Activated CD4-positive, alpha-beta memory T cell treated with anti-CD3 and anti-CD28 coated beads for 36 hours (primary cell): ENCODE measurements around the gene XIAP. TPM values are rescaled to one million over a fixed set of nuclear protein-coding genes. Genes with fewer than 3 reads are reported as not detected.
A peak's percentile ranks its signal among the peaks of the same experiment; 100 is the strongest.
"Not testable (repeated sequence)": the region's sequence is repeated elsewhere in the genome, so short reads cannot be mapped to it uniquely, and the experiment has no call there.

Experiments used
- CTCF ChIA-PET: fragments of 350-600 bp; sonication (Branson Sonifier 250); formaldehyde crosslinking; loops from one replicate; lab custom pipeline; 2021; ENCODE audit warnings: antibody characterized with exemption, inconsistent platforms; lab: Charles Lee
- POLR2A ChIA-PET: fragments of 350-600 bp; sonication (Branson Sonifier 250); formaldehyde crosslinking; loops from one replicate; lab custom pipeline; 2021; ENCODE audit warnings: antibody characterized with exemption; lab: Charles Lee
- DNase-seq: peaks from one replicate; pipeline ENCODE4 v3.0.0-alpha.2; 2020
- H3K27ac Mint-ChIP-seq: one replicate; pipeline ENCODE4 v1.8.0; 2021; ENCODE audit warnings: mixed read lengths
- H3K27me3 Mint-ChIP-seq: one replicate; pipeline ENCODE4 v1.8.0; 2021; ENCODE audit warnings: mixed read lengths
- H3K36me3 Mint-ChIP-seq: one replicate; pipeline ENCODE4 v1.8.0; 2021; ENCODE audit warnings: mixed read lengths
- H3K4me1 Mint-ChIP-seq: one replicate; pipeline ENCODE4 v1.8.0; 2021; ENCODE audit warnings: low read depth, mixed read lengths
- H3K4me3 Mint-ChIP-seq: one replicate; pipeline ENCODE4 v1.8.0; 2021; ENCODE audit warnings: mild to moderate bottlenecking, mixed read lengths
- H3K9me3 Mint-ChIP-seq: one replicate; pipeline ENCODE4 v1.8.0; 2021; ENCODE audit warnings: mixed read lengths
- intact Hi-C: fragments of 100-400 bp; cut with micrococcal nuclease; formaldehyde crosslinking; loops from one replicate; pipeline ENCODE4 v1.15.1; 2023
- total RNA-seq, 2 experiments: library from RNA; stranded (reverse); gene quantifications; one replicate each; pipeline ENCODE4 v1.2.3, GENCODE V29; 2021

Gene XIAP
- total RNA-seq, 2 experiments from 2014 or later: 33.9 to 36.1 TPM

GRCh38 chrX:123846577-123847038 lies 13.2 kb upstream of the XIAP start:
- H3K4me3 Mint-ChIP-seq: no peak overlapping the region
- peaks cover 1% of the 10 kb centered on the region for H3K27me3 Mint-ChIP-seq
- POLR2A ChIA-PET: no interaction called here
- no peaks in the 10 kb centered on the region for H3K36me3 Mint-ChIP-seq
- no peaks in the 10 kb centered on the region for H3K9me3 Mint-ChIP-seq
- no peak for DNase-seq
- H3K4me1 Mint-ChIP-seq: no peaks in the 10 kb centered on the region
- CTCF ChIA-PET: no interaction called here
- intact Hi-C loops: no loop called here
- H3K27ac Mint-ChIP-seq: no peak overlapping the region

- H3K4me3 Mint-ChIP-seq: no peak overlapping the region
- no peaks in the 10 kb centered on the region for H3K36me3 Mint-ChIP-seq
- CTCF ChIA-PET: no interaction called here
Observed at GRCh38 chrX:123847056-123847455, 12.8 kb upstream of the XIAP start.

DNA sequence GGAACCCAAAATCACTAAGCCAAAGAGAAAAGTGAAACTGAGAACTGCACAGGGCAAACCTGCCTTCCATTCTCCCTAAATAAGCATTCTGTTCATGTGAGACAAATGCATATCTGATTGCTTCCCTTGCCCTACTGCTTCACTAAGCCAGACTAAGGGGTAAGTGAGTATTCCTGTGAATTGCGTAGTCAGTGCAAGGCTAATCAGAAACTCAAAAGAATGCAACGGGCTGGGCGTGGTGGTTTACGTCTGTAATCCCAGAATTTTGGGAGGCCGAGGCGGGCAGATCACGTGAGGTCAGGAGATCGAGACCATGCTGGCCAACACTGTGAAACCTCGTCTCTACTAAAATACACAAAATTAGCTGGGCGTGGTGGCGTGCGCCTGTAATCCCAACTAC lies 10.8 kb upstream of the XIAP start:
- no peak for DNase-seq
- Mint-ChIP-seq H3K27me3 (peaks cover 1% of the 10 kb centered on the region), H3K9me3 (no peaks in the 10 kb centered on the region), H3K36me3 (no peaks in the 10 kb centered on the region), H3K4me3 (no peak overlapping the region), H3K4me1 (peaks cover 3% of the 10 kb centered on the region), H3K27ac (no peak overlapping the region)
- CTCF ChIA-PET: no interaction called here
- intact Hi-C loops: no loop called here
- POLR2A ChIA-PET: no interaction called here

More at GRCh38 chrX:123847056-123847455, 12.8 kb upstream of the XIAP start:
- Mint-ChIP-seq H3K27me3 (peaks cover 1% of the 10 kb centered on the region), H3K9me3 (no peaks in the 10 kb centered on the region), H3K4me1 (no peaks in the 10 kb centered on the region), H3K27ac (no peak overlapping the region)
- intact Hi-C loops: no loop called here
- POLR2A ChIA-PET: no interaction called here
- DNase-seq: no peak

- H3K9me3 Mint-ChIP-seq, DNase-seq, H3K4me1 Mint-ChIP-seq, H3K27ac Mint-ChIP-seq, CTCF ChIA-PET, H3K27me3 Mint-ChIP-seq, H3K4me3 Mint-ChIP-seq, POLR2A ChIA-PET, H3K36me3 Mint-ChIP-seq: not testable (repeated sequence)
- intact Hi-C loops: loop anchor here (10.0 kb wide), 1 partner anchor 215 kb away; no protein-coding TSS in a partner anchor
Observed at GRCh38 chrX:123849906-123850305, 9.9 kb upstream of the XIAP start.

GRCh38 chrX:123851079-123851478 lies 8.8 kb upstream of the XIAP start:
- Mint-ChIP-seq H3K4me1 (peaks cover 12% of the 10 kb centered on the region), H3K27me3 (no peaks in the 10 kb centered on the region), H3K9me3 (no peaks in the 10 kb centered on the region), H3K36me3 (no peaks in the 10 kb centered on the region), H3K4me3 (no peak overlapping the region), H3K27ac (no peak overlapping the region)
- CTCF ChIA-PET: no interaction called here
- intact Hi-C loops: loop anchor here (10.0 kb wide), 1 partner anchor 214 kb away; no protein-coding TSS in a partner anchor
- DNase-seq: no peak
- POLR2A ChIA-PET: no interaction called here

- CTCF ChIA-PET: interaction anchor here (0.8 to 2.1 kb wide), 3 partner anchors 15 to 21 kb away, joined by 3 to 7 read pairs (median 6); no protein-coding TSS in a partner anchor
- no peaks in the 10 kb centered on the region for H3K27me3 Mint-ChIP-seq
- intact Hi-C loops: loop anchor here (1.0 to 10.0 kb wide), 3 partner anchors 18 to 210 kb away; no protein-coding TSS in a partner anchor
Observed at GRCh38 chrX:123854329-123854728, 5.5 kb upstream of the XIAP start.

DNA sequence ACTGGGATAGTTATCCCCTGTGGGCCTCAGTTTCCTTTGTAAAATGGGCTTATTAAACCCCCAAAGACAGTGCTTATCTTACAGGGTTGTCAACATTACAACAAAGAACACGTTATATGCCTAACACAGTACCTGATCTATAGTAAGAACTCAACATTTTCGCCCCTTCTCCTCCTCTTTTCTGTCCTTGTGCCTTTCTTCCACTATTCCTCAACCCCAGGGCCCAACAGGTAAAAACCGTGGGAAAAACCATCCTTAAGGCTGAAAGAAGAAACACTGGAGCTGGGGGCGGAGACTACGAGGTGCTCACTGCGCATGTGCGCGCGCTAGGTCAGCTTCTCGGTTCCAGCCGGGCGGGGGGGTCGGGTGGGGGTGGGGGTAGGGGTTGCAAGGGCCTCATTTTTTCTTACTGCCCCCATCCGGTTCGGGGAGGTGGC lies 426 bp upstream of the XIAP start:
- no peaks in the 10 kb centered on the region for H3K27me3 Mint-ChIP-seq
- ChIA-PET CTCF (interaction anchor here (1.6 kb wide), 1 partner anchor 24 kb away, joined by 5 read pairs; no protein-coding TSS in a partner anchor), POLR2A (no interaction called here)

More at GRCh38 chrX:123854329-123854728, 5.5 kb upstream of the XIAP start:
- Mint-ChIP-seq H3K4me3 (no peak overlapping the region), H3K27ac (peak overlapping the region; percentile 55), H3K36me3 (no peaks in the 10 kb centered on the region), H3K9me3 (no peaks in the 10 kb centered on the region), H3K4me1 (peaks cover 18% of the 10 kb centered on the region)
- DNase-seq: peak; percentile 40
- POLR2A ChIA-PET: no interaction called here

DNA sequence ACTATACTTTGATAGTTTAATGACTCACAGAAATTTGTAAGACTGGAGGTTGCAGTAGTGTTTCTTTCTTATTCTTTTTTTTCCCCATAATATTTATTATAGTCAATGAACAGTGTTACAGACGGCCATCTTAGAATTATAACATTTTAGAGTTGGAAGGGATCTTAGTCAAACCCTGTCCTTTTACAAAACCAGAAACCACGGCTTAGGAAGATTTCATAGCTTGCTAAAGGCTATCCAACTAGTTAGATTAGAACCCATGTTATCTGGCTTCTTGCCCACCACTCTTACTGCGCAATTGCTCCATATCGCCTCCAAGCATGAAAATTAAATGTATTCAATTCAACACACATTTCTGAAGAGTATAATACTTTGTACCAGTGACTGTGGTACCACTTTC lies 1.1 kb downstream of the XIAP start:
- Mint-ChIP-seq H3K4me3 (peak overlapping the region; percentile 84), H3K27me3 (no peaks in the 10 kb centered on the region), H3K27ac (peak overlapping the region; percentile 93), H3K36me3 (no peaks in the 10 kb centered on the region), H3K9me3 (no peaks in the 10 kb centered on the region), H3K4me1 (peaks cover 15% of the 10 kb centered on the region)
- no peak for DNase-seq
- ChIA-PET CTCF (interaction anchor here (1.4 to 1.6 kb wide), 2 partner anchors 25 to 28 kb away, joined by 5 to 6 read pairs; no protein-coding TSS in a partner anchor), POLR2A (interaction anchor here (1.2 kb wide), 1 partner anchor 102 kb away, joined by 3 read pairs; no protein-coding TSS in a partner anchor)
- intact Hi-C loops: loop anchor here (1.0 to 2.0 kb wide), 3 partner anchors 18 to 100 kb away; partner anchors contain the start of gene STAG2

More for the DNA sequence above, 426 bp upstream of the XIAP start:
- Mint-ChIP-seq H3K36me3 (no peaks in the 10 kb centered on the region), H3K4me3 (peak overlapping the region; percentile 84), H3K4me1 (peaks cover 15% of the 10 kb centered on the region), H3K9me3 (no peaks in the 10 kb centered on the region), H3K27ac (peak overlapping the region; percentile 93)
- intact Hi-C loops: loop anchor here (10.0 kb wide), 1 partner anchor 205 kb away; no protein-coding TSS in a partner anchor
- DNase-seq: no peak

- POLR2A ChIA-PET: no interaction called here
- intact Hi-C loops: no loop called here
- H3K27ac Mint-ChIP-seq: peak overlapping the region; percentile 60
Observed at GRCh38 chrX:123869488-123869887, 9.6 kb downstream of the XIAP start.

DNA sequence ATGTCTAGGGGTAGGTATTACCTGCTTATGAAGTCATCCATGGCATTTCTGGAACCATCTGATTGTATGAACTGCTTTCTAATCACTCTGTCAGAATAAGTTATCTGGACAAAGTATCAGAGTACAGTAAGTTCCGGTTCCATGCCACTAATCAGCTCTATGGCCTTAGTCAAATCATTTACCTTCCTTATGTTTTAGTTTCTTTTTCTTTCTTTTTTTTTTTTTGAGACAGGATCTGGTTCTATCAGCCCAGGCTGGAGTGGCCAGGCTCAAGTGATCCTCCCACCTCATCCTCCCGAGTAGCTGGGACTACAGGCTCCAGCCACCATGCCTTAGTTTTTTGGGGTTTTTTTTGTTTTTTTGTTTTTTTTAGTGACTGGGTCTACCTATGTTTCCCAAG lies 11.5 kb downstream of the XIAP start:
- H3K9me3 Mint-ChIP-seq: no peaks in the 10 kb centered on the region
- H3K27me3 Mint-ChIP-seq: no peaks in the 10 kb centered on the region
- H3K4me3 Mint-ChIP-seq: no peak overlapping the region
- DNase-seq: no peak
- peaks cover 3% of the 10 kb centered on the region for H3K36me3 Mint-ChIP-seq
- intact Hi-C loops: loop anchor here (10.0 kb wide), 1 partner anchor 343 kb away; no protein-coding TSS in a partner anchor
- ChIA-PET POLR2A (no interaction called here), CTCF (interaction anchor here (0.7 kb wide), 1 partner anchor 153 kb away, joined by 3 read pairs; no protein-coding TSS in a partner anchor)
- H3K27ac Mint-ChIP-seq: no peak overlapping the region
- H3K4me1 Mint-ChIP-seq: peaks cover 20% of the 10 kb centered on the region

More at GRCh38 chrX:123869488-123869887, 9.6 kb downstream of the XIAP start:
- CTCF ChIA-PET: interaction anchor here (1.1 to 1.3 kb wide), 3 partner anchors 15 to 37 kb away, joined by 3 to 4 read pairs (median 3); no protein-coding TSS in a partner anchor
- Mint-ChIP-seq H3K4me1 (peaks cover 26% of the 10 kb centered on the region), H3K4me3 (no peak overlapping the region), H3K36me3 (peaks cover 3% of the 10 kb centered on the region), H3K27me3 (no peaks in the 10 kb centered on the region), H3K9me3 (no peaks in the 10 kb centered on the region)
- no peak for DNase-seq

DNA sequence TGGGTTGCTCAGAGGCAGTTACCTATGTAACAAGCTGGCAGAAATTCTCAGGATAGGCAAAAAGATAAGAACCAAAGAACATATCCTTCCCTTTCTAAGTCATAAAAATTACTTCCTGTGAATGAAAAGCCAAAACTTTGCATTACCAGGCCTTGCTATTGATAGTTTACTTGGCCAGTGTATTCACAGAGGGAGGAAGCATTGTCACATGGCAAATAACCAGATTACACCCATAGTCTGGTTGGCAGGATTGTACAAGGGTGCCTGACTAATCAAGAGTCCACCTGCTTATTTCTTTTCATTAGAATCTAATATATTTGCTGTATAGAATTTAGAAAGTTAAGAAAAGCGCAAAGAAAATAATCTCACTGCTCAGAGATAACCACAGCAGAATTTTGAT lies 14.1 kb downstream of the XIAP start:
- Mint-ChIP-seq H3K4me1 (peaks cover 30% of the 10 kb centered on the region), H3K27ac (no peak overlapping the region), H3K4me3 (no peak overlapping the region), H3K9me3 (no peaks in the 10 kb centered on the region), H3K36me3 (peaks cover 2% of the 10 kb centered on the region), H3K27me3 (no peaks in the 10 kb centered on the region)
- ChIA-PET POLR2A (no interaction called here), CTCF (no interaction called here)
- intact Hi-C loops: loop anchor here (10.0 kb wide), 1 partner anchor 341 kb away; no protein-coding TSS in a partner anchor
- no peak for DNase-seq

- Mint-ChIP-seq H3K27me3 (no peaks in the 10 kb centered on the region), H3K4me1 (peaks cover 25% of the 10 kb centered on the region), H3K9me3 (no peaks in the 10 kb centered on the region), H3K4me3 (no peak overlapping the region), H3K36me3 (no peaks in the 10 kb centered on the region), H3K27ac (no peak overlapping the region)
- POLR2A ChIA-PET: interaction anchor here (0.6 kb wide), 1 partner anchor 392 kb away, joined by 3 read pairs; no protein-coding TSS in a partner anchor
- CTCF ChIA-PET: no interaction called here
- no peak for DNase-seq
- intact Hi-C loops: loop anchor here (5.0 to 10.0 kb wide), 3 partner anchors 86 to 471 kb away; partner anchors contain the start of genes SH2D1A and STAG2
Observed at GRCh38 chrX:123876177-123876576, 16.3 kb downstream of the XIAP start.
